C4-2B (cell line): ENCODE results near the gene FAM89B.

Source experiments
- H3K27ac ChIP-seq: fragments of 450-650 bp; 2 replicates; pipeline ENCODE4 v1.5.1; 2017
- ZFX ChIP-seq: fragments of 450-650 bp; IDR thresholded peaks from 2 replicates; pipeline ENCODE4 v1.6.1; 2017
- TF ChIP-seq, protein P1 (sequence below): fragments of 450-650 bp; conservative IDR thresholded peaks from 2 replicates; pipeline ENCODE4 v1.5.1; 2017; ENCODE audit warnings: mild to moderate bottlenecking

The FAM89B gene

DNA sequence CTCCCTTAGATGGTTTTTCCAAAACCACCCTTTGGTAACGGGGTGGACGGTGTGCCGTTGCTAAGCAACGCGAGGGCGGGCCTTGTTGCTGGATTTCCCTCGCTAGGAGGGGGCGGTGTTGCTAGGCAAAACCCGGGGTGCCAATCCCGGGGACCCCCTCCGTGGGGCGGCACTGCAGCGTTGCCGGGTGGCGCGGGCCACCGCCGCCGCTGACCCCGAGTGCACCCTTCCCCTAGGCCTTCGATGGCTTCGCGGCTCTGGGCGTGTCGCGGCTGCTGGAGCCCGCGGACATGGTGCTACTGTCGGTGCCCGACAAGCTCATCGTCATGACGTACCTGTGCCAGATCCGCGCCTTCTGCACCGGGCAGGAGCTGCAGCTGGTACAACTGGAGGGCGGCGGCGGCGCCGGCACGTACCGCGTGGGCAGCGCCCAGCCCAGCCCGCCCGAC lies 12.4 kb downstream of the FAM89B start:
- no peak for TF ChIP-seq ZFX
- TF ChIP-seq, protein P1, sequence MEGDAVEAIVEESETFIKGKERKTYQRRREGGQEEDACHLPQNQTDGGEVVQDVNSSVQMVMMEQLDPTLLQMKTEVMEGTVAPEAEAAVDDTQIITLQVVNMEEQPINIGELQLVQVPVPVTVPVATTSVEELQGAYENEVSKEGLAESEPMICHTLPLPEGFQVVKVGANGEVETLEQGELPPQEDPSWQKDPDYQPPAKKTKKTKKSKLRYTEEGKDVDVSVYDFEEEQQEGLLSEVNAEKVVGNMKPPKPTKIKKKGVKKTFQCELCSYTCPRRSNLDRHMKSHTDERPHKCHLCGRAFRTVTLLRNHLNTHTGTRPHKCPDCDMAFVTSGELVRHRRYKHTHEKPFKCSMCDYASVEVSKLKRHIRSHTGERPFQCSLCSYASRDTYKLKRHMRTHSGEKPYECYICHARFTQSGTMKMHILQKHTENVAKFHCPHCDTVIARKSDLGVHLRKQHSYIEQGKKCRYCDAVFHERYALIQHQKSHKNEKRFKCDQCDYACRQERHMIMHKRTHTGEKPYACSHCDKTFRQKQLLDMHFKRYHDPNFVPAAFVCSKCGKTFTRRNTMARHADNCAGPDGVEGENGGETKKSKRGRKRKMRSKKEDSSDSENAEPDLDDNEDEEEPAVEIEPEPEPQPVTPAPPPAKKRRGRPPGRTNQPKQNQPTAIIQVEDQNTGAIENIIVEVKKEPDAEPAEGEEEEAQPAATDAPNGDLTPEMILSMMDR = no peak
- no peak overlapping the region for H3K27ac ChIP-seq

GRCh38 chr11:65585396-65586246 lies 13.3 kb downstream of the FAM89B start:
- no peak overlapping the region for H3K27ac ChIP-seq
- TF ChIP-seq ZFX = no peak
- TF ChIP-seq, protein P1 = no peak

DNA sequence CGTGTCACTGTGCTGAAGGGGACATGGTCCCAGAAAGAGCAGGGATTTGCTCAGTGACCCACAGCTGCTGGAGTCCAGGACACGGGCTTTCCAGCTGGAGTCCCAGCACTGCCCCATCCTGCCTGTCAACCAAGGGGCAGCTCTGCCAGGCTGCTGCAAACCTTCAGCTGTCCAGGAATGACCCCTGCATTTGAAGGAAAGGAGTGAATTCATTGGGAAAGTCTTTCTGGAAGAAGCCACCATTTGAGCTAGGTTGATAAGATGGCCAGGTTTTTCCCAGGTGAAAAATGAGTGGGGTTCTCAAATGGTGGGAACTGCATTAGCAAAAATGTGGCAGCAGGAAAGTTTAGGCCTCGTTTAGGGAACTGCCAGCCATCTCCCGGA lies 13.9 kb downstream of the FAM89B start:
- H3K27ac ChIP-seq = no peak overlapping the region
- TF ChIP-seq, protein P1 = no peak
- TF ChIP-seq ZFX = no peak

- TF ChIP-seq, protein P1 = no peak
- TF ChIP-seq ZFX = no peak
- H3K27ac ChIP-seq = no peak overlapping the region
These were observed 14.3 kb downstream of the FAM89B start for GRCh38 chr11:65586676-65587075.

DNA sequence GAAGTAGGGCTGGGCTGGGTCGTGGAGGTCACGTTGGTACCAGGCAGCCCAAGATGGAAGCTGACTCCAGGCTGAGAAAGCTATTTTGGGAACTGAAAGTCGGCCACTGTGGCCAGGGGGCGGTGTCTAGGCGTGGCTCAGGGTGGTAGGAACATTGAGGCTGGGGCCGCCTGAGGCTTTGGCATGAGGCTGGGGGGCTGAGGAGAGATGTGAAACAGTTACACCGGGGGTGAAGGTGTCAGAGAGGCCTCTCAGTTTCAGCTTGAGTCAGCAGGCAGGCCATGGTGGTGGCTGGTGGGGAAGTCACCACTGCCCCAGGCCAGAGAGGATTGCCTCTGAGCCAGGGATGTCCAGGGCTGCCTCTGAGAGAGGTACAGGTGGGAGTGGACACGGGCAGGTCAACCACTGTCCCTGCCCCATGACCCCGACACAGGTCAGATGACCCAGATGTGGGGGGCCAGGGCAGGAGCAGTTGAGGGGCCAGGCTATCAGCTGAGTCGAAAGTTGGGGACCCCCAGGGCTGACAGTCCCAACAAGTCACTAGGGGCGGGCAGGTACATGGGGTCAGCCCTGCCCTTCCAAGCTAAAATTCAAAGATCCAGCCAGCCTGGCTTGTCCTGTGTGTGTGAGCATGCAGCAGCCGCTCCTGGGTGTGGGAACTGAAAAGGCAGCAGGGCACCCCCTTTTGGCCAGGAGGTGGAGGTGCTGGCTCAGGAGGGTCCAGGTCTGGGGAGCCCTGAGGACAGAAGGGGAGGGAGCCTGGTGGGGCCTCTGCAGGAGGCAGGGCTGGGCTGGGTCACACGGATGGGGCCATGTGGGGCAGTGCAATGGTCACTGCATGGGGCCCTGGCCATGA lies 16.1 kb downstream of the FAM89B start:
- no peak overlapping the region for H3K27ac ChIP-seq
- TF ChIP-seq, protein P1 = no peak; the same call in 1 of the 2 replicates
- no peak for TF ChIP-seq ZFX

DNA sequence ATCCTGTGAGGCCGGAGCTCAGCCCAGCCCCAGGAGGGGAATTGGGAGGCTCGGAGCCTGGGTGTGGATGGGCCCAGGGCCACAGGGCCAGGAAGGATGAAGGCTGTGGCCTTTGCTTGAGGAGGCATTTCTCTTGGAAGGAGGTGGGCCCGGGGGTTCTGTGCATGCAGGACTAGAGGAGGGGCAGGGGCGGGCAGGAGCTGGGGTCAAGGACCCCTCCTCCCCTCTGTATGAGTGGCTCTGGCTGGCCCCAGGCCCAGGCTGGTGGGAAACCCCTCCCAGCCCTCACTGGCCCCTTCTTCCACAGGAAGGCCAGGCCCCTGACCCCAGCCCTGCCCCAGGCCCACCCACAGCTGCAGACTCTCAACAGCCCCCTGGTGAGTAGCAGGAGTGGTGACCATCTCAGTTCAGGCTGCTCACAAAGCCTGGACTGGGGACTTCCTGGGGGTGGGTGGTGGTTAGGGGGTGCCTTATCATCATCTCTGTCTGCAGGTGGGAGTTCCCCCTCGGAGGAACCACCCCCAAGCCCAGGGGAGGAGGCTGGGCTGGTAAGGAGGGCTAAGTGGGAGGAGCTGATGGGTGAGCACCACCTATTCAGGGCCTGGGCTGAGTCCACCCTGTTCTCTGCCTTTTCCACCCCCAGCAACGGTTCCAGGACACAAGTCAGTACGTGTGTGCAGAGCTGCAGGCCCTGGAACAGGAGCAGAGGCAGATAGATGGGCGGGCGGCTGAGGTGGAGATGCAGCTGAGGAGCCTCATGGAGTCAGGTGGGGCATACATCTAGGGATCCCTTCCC lies 17.3 kb downstream of the FAM89B start:
- TF ChIP-seq, protein P1 = no peak
- no peak for TF ChIP-seq ZFX
- no peak overlapping the region for H3K27ac ChIP-seq
